ENCODE results near the gene NAA50.

The NAA50 gene

DNA sequence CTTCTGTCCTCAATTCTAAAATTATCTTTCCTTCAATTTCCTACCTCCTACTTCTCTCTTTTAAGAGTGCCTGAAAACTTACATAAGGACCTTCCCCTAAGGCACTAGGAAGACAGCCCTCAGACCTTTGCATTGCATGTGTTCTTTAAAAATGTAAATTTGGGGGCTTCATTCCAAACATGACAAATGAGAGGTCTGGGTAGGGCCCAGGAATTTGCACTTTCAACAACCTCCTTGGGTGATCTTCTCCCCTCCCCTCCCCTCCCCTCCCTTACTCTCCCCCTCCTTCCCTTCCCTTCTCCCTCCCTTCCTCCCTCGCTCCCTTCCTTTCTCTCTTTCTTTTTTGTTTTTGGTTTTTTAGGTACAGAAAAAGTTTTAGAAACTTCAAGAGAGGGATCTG lies 68.3 kb downstream of the NAA50 start:
- H3K4me3 ChIP-seq (ENCODE audit: low read depth, low read length), result no peak overlapping the region
- DNase-seq (ENCODE audit: low read depth), result no peak
- TF ChIP-seq, protein P1, sequence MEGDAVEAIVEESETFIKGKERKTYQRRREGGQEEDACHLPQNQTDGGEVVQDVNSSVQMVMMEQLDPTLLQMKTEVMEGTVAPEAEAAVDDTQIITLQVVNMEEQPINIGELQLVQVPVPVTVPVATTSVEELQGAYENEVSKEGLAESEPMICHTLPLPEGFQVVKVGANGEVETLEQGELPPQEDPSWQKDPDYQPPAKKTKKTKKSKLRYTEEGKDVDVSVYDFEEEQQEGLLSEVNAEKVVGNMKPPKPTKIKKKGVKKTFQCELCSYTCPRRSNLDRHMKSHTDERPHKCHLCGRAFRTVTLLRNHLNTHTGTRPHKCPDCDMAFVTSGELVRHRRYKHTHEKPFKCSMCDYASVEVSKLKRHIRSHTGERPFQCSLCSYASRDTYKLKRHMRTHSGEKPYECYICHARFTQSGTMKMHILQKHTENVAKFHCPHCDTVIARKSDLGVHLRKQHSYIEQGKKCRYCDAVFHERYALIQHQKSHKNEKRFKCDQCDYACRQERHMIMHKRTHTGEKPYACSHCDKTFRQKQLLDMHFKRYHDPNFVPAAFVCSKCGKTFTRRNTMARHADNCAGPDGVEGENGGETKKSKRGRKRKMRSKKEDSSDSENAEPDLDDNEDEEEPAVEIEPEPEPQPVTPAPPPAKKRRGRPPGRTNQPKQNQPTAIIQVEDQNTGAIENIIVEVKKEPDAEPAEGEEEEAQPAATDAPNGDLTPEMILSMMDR (IDR thresholded peaks at IDR 0.05; ENCODE audit: control insufficient read depth, extremely low read depth, insufficient read depth), result no peak

DNA sequence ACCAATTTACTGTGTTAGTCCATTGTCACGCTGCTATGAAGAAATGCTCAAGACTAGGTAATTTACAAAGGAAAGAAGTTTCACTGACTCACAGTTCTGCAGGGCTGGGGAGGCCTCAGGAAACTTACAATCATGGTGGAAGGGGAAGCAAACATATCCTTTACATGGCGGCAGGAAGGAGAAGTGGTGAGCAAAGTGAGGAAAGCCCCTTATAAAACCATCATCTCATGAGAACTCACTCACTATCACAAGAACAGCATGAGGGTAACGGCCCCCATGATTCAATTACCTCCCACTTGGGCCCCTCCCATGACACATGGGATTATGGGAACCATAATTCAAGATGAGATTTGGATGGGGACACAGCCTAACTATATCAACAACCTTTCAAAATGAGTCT lies 69.8 kb downstream of the NAA50 start:
- TF ChIP-seq, protein P1 (IDR thresholded peaks at IDR 0.05; ENCODE audit: control insufficient read depth, extremely low read depth, insufficient read depth), result no peak
- DNase-seq (ENCODE audit: low read depth), result no peak
- H3K4me3 ChIP-seq (ENCODE audit: low read depth, low read length), result no peak overlapping the region

DNA sequence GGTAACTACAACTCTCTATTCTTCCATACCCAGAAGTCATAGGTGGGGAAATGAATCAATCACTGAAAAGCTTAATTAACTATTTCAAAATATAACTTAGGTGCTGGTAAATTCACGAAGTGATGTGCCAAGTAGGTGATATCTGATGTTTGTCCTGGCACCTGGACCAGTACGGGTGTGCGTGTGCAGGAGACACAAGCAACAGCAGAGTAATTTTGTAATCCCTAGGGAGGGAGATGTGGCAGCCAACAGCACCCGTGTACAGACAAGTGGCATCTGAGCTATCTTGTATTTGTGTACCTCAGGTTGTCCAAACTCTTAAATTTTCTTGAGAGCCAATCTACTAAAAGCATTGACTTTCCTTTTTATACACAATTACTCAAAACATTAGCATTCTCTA lies 72.5 kb downstream of the NAA50 start:
- no peak overlapping the region for H3K4me3 ChIP-seq (ENCODE audit: low read depth, low read length)
- TF ChIP-seq, protein P1 (IDR thresholded peaks at IDR 0.05; ENCODE audit: control insufficient read depth, extremely low read depth, insufficient read depth), result no peak
- DNase-seq (ENCODE audit: low read depth), result no peak

DNA sequence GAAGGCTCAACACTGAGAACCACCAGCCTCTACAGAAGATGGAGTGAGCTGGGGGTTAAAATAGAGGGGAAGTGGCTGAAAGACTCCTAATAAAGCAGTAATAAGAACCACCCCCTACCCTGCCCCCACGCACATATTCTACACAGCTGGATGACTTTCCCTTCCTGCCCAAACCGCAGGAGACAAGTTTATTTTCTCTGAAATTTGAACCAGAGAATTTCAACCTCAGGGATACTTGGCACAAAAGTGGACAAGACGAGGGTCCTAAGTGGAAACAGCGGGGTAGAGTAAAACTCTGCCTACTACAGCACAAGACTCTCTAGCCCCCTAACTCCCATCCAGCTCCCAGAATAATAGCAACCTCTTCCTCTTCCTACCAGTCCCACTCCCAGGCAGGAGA lies 78.0 kb downstream of the NAA50 start:
- no peak for DNase-seq (ENCODE audit: low read depth)
- H3K4me3 ChIP-seq (ENCODE audit: low read depth, low read length), result no peak overlapping the region
- TF ChIP-seq, protein P1 (IDR thresholded peaks at IDR 0.05; ENCODE audit: control insufficient read depth, extremely low read depth, insufficient read depth), result no peak

Data from LNCaP clone FGC (cell line).